NB4 (cell line): ENCODE measurements around the gene APOBEC3C.

Experiments
- MAX ChIP-seq: IDR thresholded peaks from 2 replicates; pipeline ENCODE4 v1.6.1; 2011; ENCODE audit warnings: low read depth, low read length
- POLR2A ChIP-seq: IDR thresholded peaks from 2 replicates; pipeline ENCODE4 v1.6.1; 2011; ENCODE audit warnings: mild to moderate bottlenecking; ENCODE audit not compliant: insufficient read length; ENCODE audit errors: extremely low read depth
- TF ChIP-seq, protein P1 (sequence below): IDR thresholded peaks from one replicate; pipeline ENCODE4 v1.5.1; 2012; ENCODE audit warnings: low read depth, low read length

DNA sequence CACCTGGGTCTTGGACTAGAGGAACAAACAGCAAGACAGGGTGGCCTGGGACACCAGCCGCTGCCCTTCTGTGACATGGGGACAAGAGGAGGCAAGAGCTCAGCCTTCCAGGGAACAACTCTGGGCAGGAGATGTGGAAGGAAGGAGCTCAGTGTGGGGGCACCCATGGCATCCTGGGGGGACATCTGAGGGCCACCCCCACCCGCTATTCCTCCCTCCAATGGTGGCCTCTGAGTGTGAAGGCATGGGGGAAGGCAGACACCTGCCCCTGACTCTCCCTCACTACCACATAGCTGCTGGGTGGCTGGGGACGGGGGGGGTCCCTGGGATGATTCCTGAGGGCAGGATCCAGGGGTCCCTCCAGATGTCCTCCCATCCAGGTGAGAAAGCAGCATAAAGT is 27.4 kb upstream of the APOBEC3C start:
- TF ChIP-seq, protein P1, sequence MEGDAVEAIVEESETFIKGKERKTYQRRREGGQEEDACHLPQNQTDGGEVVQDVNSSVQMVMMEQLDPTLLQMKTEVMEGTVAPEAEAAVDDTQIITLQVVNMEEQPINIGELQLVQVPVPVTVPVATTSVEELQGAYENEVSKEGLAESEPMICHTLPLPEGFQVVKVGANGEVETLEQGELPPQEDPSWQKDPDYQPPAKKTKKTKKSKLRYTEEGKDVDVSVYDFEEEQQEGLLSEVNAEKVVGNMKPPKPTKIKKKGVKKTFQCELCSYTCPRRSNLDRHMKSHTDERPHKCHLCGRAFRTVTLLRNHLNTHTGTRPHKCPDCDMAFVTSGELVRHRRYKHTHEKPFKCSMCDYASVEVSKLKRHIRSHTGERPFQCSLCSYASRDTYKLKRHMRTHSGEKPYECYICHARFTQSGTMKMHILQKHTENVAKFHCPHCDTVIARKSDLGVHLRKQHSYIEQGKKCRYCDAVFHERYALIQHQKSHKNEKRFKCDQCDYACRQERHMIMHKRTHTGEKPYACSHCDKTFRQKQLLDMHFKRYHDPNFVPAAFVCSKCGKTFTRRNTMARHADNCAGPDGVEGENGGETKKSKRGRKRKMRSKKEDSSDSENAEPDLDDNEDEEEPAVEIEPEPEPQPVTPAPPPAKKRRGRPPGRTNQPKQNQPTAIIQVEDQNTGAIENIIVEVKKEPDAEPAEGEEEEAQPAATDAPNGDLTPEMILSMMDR, result no peak
- TF ChIP-seq POLR2A (no peak), MAX (no peak)
